Cardiac muscle cell (in vitro differentiated cells and primary cell): ENCODE results near the gene FBXL7. TPM values are rescaled to one million over a fixed set of nuclear protein-coding genes. Genes with fewer than 3 reads are reported as not detected.
A peak's percentile ranks its signal among the peaks of the same experiment; 100 is the strongest.

Source experiments
- DNase-seq, 2 donors: peaks; one replicate each; pipeline versions ENCODE4 v3.0.0 to v3.0.0-alpha.2; 2010 to 2017; ENCODE audit warnings: low read depth in 1 of 2, low spot score in 1 of 2
- H3K27ac ChIP-seq: fragments of 200-600 bp; sonication (generic); 2 replicates; pipeline ENCODE4 v1.5.1; 2016
- H3K27me3 ChIP-seq: fragments of 200-600 bp; sonication (generic); 2 replicates; pipeline ENCODE4 v1.6.0; 2016; ENCODE audit warnings: control low read depth
- H3K36me3 ChIP-seq: fragments of 200-600 bp; sonication (generic); 2 replicates; pipeline ENCODE4 v1.5.1; 2016; ENCODE audit warnings: control low read depth
- H3K4me1 ChIP-seq: fragments of 200-600 bp; sonication (generic); 2 replicates; pipeline ENCODE4 v1.8.1; 2017; ENCODE audit warnings: low read depth, mild to moderate bottlenecking, mixed run types
- H3K4me3 ChIP-seq: fragments of 200-600 bp; sonication (generic); 2 replicates; pipeline ENCODE4 v1.5.1; 2016; ENCODE audit warnings: mild to moderate bottlenecking
- H3K9me3 ChIP-seq: fragments of 200-600 bp; sonication (generic); 2 replicates; pipeline ENCODE4 v1.5.1; 2017; ENCODE audit warnings: low read depth, mild to moderate bottlenecking, control low read depth
- CTCF ChIP-seq: IDR thresholded peaks from 2 replicates; pipeline ENCODE4 v1.5.1; 2012; ENCODE audit warnings: low read depth, mild to moderate bottlenecking, low read length
- polyA plus RNA-seq: library from polyadenylated mRNA; unstranded; fragments of >200 nt; fragmentation: Nextera tagmentation; extraction: Ambion mirVana; gene quantifications from 2 replicates; pipeline ENCODE4 v1.2.1, GENCODE V29; 2016
- total RNA-seq: library from RNA; depleted of rRNA; stranded (reverse); fragments of >200 nt; gene quantifications from 2 replicates; pipeline ENCODE4 v1.2.3, GENCODE V29; 2016

The FBXL7 gene
- total and polyA plus RNA-seq, 2 experiments from 2014 or later = 16.7 to 22.5 TPM

GRCh38 chr5:15528476-15528875 lies 28.5 kb downstream of the FBXL7 start:
- no peak for TF ChIP-seq CTCF
- Histone ChIP-seq H3K4me1 (no peaks in the 10 kb centered on the region), H3K27me3 (no peaks in the 10 kb centered on the region), H3K9me3 (no peaks in the 10 kb centered on the region), H3K4me3 (no peak overlapping the region), H3K36me3 (no peaks in the 10 kb centered on the region), H3K27ac (no peak overlapping the region)
- DNase-seq = no peak

DNA sequence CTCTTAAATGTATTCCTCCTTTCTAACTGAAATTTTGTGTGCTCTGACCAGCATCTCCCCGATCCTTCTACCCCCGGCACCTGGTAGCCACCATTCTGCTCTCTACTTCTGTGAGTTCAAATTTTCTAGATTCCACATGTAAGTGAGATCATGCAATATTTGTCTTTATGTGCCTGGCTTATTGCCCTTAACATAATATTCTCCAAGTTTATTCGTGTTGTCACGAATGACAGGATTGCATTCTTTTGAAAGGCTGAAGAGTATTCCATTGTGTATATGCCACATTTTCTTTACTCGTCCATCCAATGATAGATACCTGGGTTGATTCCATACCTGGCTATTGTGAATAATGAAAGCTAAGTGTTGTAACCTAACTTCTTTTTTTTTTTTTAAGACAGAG lies 29.0 kb downstream of the FBXL7 start:
- no peak for TF ChIP-seq CTCF

GRCh38 chr5:15529821-15530220 lies 29.8 kb downstream of the FBXL7 start:
- peak in 1 of 2 donors; percentile 69 for DNase-seq
- H3K4me1 ChIP-seq = no peaks in the 10 kb centered on the region
- no peaks in the 10 kb centered on the region for H3K9me3 ChIP-seq
- H3K27me3 ChIP-seq = no peaks in the 10 kb centered on the region
- no peak overlapping the region for H3K4me3 ChIP-seq
- no peaks in the 10 kb centered on the region for H3K36me3 ChIP-seq
- no peak overlapping the region for H3K27ac ChIP-seq
- TF ChIP-seq CTCF = no peak

More for the DNA sequence above, 29.0 kb downstream of the FBXL7 start:
- Histone ChIP-seq H3K9me3 (no peaks in the 10 kb centered on the region), H3K4me3 (no peak overlapping the region), H3K27me3 (no peaks in the 10 kb centered on the region), H3K27ac (no peak overlapping the region), H3K4me1 (no peaks in the 10 kb centered on the region), H3K36me3 (no peaks in the 10 kb centered on the region)
- no peak for DNase-seq

DNA sequence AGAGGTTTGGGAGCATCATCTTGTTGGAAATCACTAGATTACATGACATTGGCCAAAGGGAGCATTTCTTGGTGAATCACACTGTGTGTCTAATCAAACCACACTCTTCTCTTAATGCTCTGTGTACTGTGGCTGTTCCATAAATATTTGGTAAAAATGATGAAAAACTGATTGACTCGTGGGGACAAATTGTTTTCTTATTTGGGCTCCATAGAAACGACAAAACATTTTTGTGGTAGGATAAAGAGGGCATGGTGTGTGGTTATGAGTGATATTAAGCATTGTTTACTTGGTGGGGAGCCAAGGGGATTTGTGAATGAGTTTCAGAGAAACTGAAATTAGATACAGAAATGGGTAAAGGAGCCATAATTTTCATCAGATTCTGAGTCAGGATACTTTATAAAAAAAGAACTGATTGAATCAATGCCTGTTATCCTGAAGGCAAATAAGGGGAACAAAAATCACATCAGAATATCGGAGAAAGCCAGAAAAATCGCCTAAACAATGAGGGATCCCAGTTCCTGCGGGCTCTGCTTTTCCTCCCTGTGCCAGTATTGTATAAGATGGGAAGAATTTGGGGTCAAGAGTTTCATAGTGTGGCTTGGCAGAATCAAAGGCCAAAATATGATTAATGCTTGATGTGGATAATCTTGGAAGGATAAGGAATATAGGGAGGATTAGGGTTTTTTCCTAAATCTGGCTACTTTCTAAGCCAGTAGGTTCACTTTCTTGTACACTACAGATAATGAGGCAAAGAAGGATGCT lies 33.3 kb downstream of the FBXL7 start:
- Histone ChIP-seq H3K9me3 (no peaks in the 10 kb centered on the region), H3K36me3 (no peaks in the 10 kb centered on the region), H3K4me1 (peaks cover 5% of the 10 kb centered on the region), H3K27me3 (no peaks in the 10 kb centered on the region), H3K27ac (no peak overlapping the region), H3K4me3 (no peak overlapping the region)
- peak in 1 of 2 donors; percentile 84 for DNase-seq
- TF ChIP-seq CTCF = no peak

DNA sequence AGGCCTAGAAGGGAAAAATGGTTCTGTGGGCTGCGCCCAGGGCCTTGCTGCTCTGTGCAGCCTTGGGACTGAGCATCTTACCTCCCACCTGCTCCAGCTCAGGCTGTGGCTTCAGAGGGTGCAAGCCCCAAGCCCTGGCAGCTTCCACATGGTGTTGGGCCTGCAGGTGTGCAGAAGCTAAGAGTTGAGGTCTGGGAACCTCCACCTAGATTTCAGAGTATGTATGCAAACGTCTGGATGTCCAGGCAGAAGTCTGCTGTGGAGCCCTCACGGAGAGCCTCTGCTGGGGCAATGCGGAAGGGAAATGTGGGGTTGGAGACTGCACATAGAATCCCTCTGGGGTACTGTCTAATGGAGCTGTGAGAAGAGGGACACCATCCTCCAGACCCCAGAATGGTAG lies 36.0 kb downstream of the FBXL7 start:
- H3K27me3 ChIP-seq = no peaks in the 10 kb centered on the region
- no peak for DNase-seq
- no peaks in the 10 kb centered on the region for H3K9me3 ChIP-seq
- H3K27ac ChIP-seq = no peak overlapping the region
- no peak overlapping the region for H3K4me3 ChIP-seq
- H3K36me3 ChIP-seq = no peaks in the 10 kb centered on the region
- no peak for TF ChIP-seq CTCF
- H3K4me1 ChIP-seq = peaks cover 15% of the 10 kb centered on the region
